Activated T-helper 17 cell treated with anti-CD3 and anti-CD28 coated beads, Interleukin-2, amount 50 U/mL, for 72 hours (primary cell): ENCODE measurements around the gene PLCB3. TPM values are rescaled to one million over a fixed set of nuclear protein-coding genes. Genes with fewer than 3 reads are reported as not detected.
A peak's percentile ranks its signal among the peaks of the same experiment; 100 is the strongest.

Experiments
- ATAC-seq: fragments of 150-1000 bp; cut with Tn5 transposase; replicated peaks from 2 replicates; pipeline ENCODE4 v1.10.0; 2021; ENCODE audit warnings: mild to moderate bottlenecking, moderate library complexity
- H3K27ac Mint-ChIP-seq: one replicate; pipeline ENCODE4 v1.8.0; 2022; ENCODE audit warnings: mixed read lengths
- H3K27me3 Mint-ChIP-seq: one replicate; pipeline ENCODE4 v1.8.0; 2022; ENCODE audit warnings: mixed read lengths
- H3K36me3 Mint-ChIP-seq: one replicate; pipeline ENCODE4 v1.8.0; 2022; ENCODE audit warnings: low read depth, mild to moderate bottlenecking, mixed read lengths
- H3K4me1 Mint-ChIP-seq: one replicate; pipeline ENCODE4 v1.8.0; 2022; ENCODE audit warnings: mixed read lengths
- H3K4me3 Mint-ChIP-seq: one replicate; pipeline ENCODE4 v1.8.0; 2022; ENCODE audit warnings: mild to moderate bottlenecking, mixed read lengths
- H3K9me3 Mint-ChIP-seq: one replicate; pipeline ENCODE4 v1.8.0; 2022; ENCODE audit warnings: mixed read lengths
- total RNA-seq, 2 donors: library from RNA; stranded (reverse); gene quantifications; one replicate each; pipeline ENCODE4 v1.2.3, GENCODE V29; 2022

Gene PLCB3
- total RNA-seq, 2 donors from 2014 or later: 13.1 to 22.8 TPM

DNA sequence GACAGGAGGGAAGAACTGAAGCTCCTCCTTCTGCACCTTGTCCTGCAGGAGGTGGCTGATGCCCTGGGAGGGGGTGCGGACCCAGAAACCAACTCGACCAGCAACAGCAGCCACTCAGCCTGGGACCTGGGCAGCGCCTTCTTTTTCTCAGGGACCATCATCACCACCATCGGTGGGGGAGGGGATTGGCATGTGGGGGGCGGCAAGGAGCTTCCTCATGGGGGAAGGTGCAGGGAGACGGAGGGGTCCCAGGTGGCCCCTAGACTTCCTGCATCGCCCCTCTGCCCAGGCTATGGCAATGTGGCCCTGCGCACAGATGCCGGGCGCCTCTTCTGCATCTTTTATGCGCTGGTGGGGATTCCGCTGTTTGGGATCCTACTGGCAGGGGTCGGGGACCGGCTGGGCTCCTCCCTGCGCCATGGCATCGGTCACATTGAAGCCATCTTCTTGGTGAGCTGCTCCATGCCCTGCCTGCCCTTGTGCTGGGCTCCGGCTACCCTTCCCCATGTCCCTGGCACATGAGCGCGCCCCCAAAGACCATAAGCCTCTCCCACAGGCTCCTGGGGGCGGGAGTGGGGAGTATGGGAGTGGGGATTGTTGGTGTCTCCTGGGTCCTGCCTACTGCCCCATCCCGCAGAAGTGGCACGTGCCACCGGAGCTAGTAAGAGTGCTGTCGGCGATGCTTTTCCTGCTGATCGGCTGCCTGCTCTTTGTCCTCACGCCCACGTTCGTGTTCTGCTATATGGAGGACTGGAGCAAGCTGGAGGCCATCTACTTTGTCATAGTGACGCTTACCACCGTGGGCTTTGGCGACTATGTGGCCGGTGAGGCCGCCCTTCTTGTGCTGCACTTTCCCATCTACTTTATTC is 45.7 kb downstream of the PLCB3 start:
- peaks cover 45% of the 10 kb centered on the region for H3K27me3 Mint-ChIP-seq
- H3K4me1 Mint-ChIP-seq: peaks cover 4% of the 10 kb centered on the region
- H3K9me3 Mint-ChIP-seq: no peaks in the 10 kb centered on the region
- no peak for ATAC-seq
- peaks cover 4% of the 10 kb centered on the region for H3K36me3 Mint-ChIP-seq
- H3K4me3 Mint-ChIP-seq: no peak overlapping the region
- no peak overlapping the region for H3K27ac Mint-ChIP-seq

DNA sequence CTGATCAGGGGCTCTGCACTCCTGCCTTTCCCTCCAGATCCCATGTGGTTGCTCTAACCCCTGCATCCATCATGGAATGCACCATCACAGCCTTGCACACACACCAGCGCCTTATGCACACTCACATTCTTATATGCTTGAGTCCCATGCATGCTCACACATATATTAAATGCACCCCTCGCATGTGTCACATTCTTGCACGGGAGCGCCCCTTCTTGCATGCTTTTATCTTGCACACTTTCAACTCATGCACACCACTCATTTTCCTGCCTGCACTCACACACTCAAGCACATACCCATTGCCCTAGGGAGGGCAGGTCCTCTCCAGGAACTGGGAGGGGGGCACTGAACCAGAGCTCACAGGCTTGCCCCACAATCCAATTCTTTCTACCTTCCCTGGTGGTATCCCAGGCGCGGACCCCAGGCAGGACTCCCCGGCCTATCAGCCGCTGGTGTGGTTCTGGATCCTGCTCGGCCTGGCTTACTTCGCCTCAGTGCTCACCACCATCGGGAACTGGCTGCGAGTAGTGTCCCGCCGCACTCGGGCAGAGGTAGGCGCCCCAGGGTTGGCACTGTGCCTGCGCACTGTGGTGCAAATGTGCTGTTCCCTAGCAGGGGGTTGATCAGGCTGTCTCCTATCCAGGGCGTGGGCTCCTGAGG is 46.5 kb downstream of the PLCB3 start:
- H3K27ac Mint-ChIP-seq: no peak overlapping the region
- H3K27me3 Mint-ChIP-seq: peaks cover 45% of the 10 kb centered on the region
- ATAC-seq: no peak
- H3K4me3 Mint-ChIP-seq: no peak overlapping the region
- no peaks in the 10 kb centered on the region for H3K9me3 Mint-ChIP-seq
- H3K4me1 Mint-ChIP-seq: peaks cover 4% of the 10 kb centered on the region
- H3K36me3 Mint-ChIP-seq: peaks cover 4% of the 10 kb centered on the region

DNA sequence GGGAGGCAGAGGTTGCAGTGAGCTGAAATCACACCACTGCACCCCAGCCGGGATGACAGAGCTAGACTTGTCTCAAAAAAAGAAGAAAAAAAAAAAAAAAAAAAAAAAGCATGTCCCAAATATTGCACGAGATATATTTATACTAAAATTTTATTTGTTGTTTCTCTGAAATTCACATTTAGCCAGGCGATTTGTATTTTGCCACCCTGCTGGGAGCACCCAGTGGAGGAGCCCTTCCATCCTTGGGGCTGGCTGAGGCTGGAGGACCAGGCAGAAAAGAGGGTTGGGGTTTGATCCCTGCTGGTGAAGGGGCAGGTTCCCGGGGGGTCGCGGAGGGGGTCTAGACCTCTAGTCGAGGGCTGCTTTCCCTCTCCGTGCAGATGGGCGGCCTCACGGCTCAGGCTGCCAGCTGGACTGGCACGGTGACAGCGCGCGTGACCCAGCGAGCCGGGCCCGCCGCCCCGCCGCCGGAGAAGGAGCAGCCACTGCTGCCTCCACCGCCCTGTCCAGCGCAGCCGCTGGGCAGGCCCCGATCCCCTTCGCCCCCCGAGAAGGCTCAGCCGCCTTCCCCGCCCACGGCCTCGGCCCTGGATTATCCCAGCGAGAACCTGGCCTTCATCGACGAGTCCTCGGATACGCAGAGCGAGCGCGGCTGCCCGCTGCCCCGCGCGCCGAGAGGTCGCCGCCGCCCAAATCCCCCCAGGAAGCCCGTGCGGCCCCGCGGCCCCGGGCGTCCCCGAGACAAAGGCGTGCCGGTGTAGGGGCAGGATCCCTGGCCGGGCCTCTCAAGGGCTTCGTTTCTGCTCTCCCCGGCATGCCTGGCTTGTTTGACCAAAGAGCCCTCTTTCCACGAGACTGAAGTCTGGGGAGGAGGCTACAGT is 47.9 kb downstream of the PLCB3 start:
- Mint-ChIP-seq H3K4me1 (peaks cover 7% of the 10 kb centered on the region), H3K4me3 (peak overlapping the region; percentile 73), H3K27me3 (peaks cover 45% of the 10 kb centered on the region), H3K36me3 (peaks cover 4% of the 10 kb centered on the region), H3K27ac (no peak overlapping the region), H3K9me3 (no peaks in the 10 kb centered on the region)
- no peak for ATAC-seq

DNA sequence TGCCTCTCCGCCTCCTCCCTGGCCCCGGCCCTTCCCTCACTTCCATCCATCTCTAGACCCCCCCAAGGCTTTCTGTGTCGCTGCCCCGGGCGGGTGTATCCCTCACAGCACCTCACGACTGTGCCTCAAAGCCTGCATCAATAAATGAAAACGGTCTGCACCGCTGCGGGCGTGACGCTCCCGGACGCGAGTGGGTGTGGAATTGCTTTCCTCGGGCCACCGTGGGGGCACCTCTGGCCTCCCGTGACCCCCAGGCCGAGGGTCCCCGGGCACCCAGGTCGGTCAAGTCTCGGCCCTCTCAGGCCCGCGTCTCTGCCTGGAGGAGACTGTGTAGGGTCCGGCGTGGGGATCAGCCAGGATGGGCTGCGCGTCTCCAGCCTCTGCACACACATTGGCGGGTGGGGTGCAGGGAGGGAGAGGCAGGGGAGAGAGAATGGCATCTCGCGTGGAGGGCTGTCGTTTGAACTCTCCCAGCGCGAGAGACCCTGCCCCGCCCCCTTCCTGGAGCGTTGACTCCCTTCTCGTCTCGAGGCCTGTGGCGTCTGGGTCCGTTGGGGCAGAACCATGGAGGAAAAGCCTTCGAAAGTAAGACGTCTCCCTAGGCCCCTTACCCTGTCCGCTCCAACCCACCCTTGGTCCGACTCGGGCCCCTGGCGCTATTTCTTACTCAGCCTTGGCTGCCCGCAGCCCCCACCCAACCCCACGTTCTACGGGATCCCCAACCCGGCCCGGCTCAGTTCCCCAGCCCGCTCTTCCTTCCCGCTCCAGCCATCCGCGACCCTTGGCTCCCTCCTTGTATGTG is 48.7 kb downstream of the PLCB3 start, which contains the start of gene CATSPERZ:
CATSPERZ (plus strand) TSS at position 512 of the 802 bp plus-strand sequence; CDS start at position 565, 53 bp downstream.
- H3K27ac Mint-ChIP-seq: no peak within 1 kb of the TSS
- H3K36me3 Mint-ChIP-seq: peaks cover 4% of the 10 kb centered on the region
- no peak for ATAC-seq
- no peaks in the 10 kb centered on the region for H3K9me3 Mint-ChIP-seq
- H3K4me1 Mint-ChIP-seq: peaks cover 10% of the 10 kb centered on the region
- peak within 1 kb of the TSS; percentile 73 for H3K4me3 Mint-ChIP-seq
- peaks cover 39% of the 10 kb centered on the region for H3K27me3 Mint-ChIP-seq

DNA sequence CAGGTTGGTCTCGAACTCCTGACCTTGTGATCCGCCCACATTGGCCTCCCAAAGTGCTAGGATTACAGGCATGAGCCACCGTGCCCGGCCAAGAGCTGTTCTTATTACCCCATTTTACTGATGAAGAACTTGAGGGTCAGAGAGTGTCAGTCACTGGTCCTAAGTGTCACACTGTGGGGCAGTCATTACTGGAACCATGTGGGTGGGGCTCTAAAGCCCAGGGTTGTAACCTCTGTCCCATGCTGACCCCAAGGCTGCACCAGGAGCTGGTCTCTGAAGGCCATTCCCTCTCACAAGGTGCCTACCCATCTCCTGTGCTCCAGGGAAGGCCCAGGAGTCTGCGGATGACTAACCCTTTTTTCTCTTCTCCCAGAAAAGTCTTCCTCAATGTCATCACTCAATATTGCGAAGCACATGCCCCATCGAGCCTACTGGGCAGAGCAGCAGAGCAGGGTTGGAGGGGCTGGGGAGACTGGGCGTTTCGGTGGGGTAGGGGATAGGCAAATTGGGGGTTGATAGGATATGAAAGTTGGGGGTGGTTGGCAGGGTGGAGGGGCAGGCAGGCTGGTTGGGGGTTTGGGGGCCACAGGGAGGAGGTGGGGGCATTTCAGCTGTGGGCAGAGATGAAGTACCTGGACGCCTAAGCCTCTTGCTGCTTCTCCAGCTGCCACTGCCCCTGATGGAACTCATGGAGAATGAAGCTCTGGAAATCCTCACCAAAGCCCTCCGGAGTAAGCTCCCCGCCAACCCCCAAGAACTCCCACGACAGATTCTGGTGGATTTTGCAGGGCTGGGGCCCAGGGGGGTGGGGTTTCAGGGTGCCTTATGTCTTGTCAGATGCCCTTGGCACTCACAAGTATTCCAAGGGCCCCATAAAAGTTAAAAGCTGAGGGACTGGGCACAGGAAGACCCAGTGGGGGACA is 52.0 kb downstream of the PLCB3 start:
- H3K4me1 Mint-ChIP-seq: peaks cover 10% of the 10 kb centered on the region
- H3K9me3 Mint-ChIP-seq: no peaks in the 10 kb centered on the region
- ATAC-seq: no peak
- peaks cover 20% of the 10 kb centered on the region for H3K36me3 Mint-ChIP-seq
- peak overlapping the region; percentile 98 for H3K4me3 Mint-ChIP-seq
- H3K27me3 Mint-ChIP-seq: peaks cover 10% of the 10 kb centered on the region
- no peak overlapping the region for H3K27ac Mint-ChIP-seq

DNA sequence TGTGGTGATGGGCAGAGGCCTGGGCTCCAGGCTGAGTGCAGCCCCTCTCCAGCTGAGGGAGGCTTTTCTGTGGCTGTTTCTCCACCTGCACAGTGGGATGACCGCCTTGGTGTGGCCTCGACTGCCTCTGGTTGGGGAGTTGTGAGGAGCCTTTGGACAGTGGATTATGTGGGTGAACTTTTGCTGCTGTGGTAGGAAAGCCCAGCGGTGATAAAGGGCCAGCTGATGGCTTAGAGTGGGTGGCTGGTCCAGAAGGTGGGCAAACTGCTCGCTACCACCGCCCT is 52.6 kb downstream of the PLCB3 start:
- peaks cover 10% of the 10 kb centered on the region for H3K27me3 Mint-ChIP-seq
- H3K4me1 Mint-ChIP-seq: peaks cover 10% of the 10 kb centered on the region
- no peaks in the 10 kb centered on the region for H3K9me3 Mint-ChIP-seq
- peak overlapping the region; percentile 98 for H3K4me3 Mint-ChIP-seq
- H3K27ac Mint-ChIP-seq: peak overlapping the region; percentile 91
- no peak for ATAC-seq
- peaks cover 23% of the 10 kb centered on the region for H3K36me3 Mint-ChIP-seq

DNA sequence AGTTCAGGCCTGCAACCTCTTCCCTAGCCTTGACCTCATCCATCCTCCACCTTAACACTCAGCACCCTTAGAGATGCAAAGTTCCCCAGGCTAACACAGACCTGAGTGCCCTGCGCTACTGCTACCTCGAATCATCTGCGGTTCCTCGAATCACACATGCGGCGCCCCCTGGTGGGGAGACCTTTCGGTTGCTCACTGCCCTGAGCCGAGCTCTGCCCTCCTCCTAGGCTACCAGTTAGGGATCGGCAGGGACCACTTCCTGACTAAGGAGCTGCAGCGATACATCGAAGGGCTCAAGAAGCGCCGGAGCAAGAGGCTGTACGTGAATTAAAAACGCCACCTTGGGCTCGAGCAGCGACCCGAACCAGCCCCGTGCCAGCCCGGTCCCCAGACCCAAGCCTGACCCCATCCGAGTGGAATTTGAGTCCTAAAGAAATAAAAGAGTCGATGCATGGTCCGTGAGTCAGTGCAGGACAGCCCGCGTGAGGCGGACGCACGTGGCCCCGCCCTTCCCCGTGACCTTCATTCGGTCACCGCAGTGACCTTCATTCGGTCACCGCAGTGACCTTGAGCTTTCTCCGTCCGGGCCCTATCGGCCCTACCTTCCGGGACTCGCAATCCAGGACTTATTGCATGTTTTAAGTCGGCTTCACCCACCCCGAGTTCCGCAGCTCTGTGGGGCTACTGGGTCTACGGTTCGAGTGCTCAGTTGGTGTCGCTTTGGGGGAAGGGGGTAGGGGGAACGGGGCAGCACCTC is 53.2 kb downstream of the PLCB3 start:
- Mint-ChIP-seq H3K9me3 (no peaks in the 10 kb centered on the region), H3K27me3 (peaks cover 10% of the 10 kb centered on the region), H3K27ac (peak overlapping the region; percentile 91), H3K36me3 (peaks cover 28% of the 10 kb centered on the region), H3K4me3 (peak overlapping the region; percentile 98), H3K4me1 (peaks cover 10% of the 10 kb centered on the region)
- peak; percentile 55 for ATAC-seq

DNA sequence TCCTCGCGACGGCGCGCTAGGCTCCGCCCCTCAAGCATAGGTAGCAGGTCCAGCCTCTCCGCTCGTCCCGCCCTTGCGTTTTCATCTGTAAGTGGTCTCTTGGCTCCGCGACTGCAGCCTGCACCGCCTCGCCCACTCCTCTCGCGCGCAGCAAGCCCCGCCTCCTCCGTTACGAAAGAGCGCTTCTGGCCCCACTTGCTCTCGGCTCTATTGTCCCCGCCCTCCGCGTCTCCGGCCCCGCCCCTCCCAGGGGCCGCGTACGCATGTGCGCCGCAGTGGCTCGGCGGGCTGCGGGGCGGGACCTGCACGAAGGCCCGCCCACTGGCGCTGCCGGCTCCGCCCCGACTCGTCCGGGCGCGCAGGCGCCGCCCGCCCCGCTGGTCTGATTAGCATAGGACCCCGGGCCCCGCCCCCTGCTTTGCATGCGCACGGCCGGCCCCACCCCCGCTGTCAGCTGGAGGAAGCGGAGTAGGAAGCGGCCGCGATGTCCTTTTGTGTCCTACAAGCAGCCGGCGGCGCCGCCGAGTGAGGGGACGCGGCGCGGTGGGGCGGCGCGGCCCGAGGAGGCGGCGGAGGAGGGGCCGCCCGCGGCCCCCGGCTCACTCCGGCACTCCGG is 53.9 kb downstream of the PLCB3 start, which contains the start of gene ESRRA:
ESRRA (plus strand) TSS at position 450 of the 616 bp plus-strand sequence. CDS start 1,656 bp downstream, outside the sequence.
- no peaks in the 10 kb centered on the region for H3K9me3 Mint-ChIP-seq
- peaks cover 10% of the 10 kb centered on the region for H3K4me1 Mint-ChIP-seq
- peak within 1 kb of the TSS; percentile 98 for H3K4me3 Mint-ChIP-seq
- H3K27ac Mint-ChIP-seq: peak within 1 kb of the TSS; percentile 97
- H3K27me3 Mint-ChIP-seq: peaks cover 5% of the 10 kb centered on the region
- H3K36me3 Mint-ChIP-seq: peaks cover 29% of the 10 kb centered on the region
- ATAC-seq: peak; percentile 75

DNA sequence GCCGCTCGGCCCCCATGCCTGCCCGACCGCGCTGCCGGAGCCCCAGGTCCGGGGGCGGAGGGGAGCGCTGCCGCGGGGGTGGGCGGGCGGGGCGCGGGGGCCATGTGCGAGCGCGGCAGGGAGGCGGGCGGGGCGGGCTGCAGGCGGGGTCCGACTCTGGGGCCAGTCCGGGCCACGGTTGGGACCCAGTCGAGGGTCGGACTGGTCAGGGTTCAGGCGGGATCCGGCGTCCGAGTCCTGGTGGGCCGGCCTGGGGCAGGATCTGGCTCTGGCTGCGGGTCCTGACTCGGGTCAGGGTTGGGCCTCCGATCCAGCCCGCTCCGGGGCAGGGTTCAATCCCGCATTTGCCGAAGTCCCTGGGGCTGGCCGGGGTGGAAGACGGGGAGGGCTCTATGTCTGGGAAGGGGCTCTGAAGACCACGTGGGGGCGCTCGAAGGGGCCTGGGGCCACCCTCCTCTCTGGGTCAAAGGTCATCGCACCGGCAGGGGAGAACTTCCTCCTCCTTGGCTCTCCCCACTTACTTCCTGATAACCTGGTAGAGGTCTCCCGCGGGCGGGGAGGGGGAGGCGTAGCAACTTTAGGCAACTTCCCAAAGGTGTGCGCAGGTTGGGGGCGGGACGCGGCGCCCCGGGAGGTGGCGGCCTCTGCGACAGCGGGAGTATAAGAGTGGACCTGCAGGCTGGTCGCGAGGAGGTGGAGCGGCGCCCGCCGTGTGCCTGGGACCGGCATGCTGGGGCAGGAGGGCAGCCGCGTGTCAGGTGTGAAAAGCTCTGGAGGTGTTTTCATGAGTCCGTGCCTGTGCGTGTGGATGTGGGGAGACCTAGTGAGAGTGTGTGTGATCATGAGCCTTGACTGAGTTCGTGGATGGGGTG is 54.6 kb downstream of the PLCB3 start:
- H3K9me3 Mint-ChIP-seq: no peaks in the 10 kb centered on the region
- H3K4me1 Mint-ChIP-seq: peaks cover 5% of the 10 kb centered on the region
- peak; percentile 22 for ATAC-seq
- peak overlapping the region; percentile 97 for H3K27ac Mint-ChIP-seq
- peak overlapping the region; percentile 98 for H3K4me3 Mint-ChIP-seq
- no peaks in the 10 kb centered on the region for H3K27me3 Mint-ChIP-seq
- H3K36me3 Mint-ChIP-seq: peaks cover 29% of the 10 kb centered on the region

DNA sequence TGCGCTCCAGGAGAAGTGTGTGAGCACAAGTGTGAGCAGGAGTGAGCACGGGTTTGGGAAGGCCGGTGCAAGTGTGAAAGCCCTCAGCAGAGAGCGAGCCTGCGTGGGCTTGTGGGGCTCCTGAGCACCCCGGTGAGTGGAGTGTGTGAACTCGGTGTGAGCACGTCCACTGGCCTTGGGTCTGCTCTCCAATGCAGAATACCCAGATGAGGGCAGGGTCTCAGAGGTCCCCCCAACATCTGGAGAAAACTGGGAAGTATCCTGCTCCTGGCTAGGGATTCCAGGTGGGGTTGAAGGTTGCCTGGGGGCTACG is 55.2 kb downstream of the PLCB3 start:
- H3K27me3 Mint-ChIP-seq: no peaks in the 10 kb centered on the region

DNA sequence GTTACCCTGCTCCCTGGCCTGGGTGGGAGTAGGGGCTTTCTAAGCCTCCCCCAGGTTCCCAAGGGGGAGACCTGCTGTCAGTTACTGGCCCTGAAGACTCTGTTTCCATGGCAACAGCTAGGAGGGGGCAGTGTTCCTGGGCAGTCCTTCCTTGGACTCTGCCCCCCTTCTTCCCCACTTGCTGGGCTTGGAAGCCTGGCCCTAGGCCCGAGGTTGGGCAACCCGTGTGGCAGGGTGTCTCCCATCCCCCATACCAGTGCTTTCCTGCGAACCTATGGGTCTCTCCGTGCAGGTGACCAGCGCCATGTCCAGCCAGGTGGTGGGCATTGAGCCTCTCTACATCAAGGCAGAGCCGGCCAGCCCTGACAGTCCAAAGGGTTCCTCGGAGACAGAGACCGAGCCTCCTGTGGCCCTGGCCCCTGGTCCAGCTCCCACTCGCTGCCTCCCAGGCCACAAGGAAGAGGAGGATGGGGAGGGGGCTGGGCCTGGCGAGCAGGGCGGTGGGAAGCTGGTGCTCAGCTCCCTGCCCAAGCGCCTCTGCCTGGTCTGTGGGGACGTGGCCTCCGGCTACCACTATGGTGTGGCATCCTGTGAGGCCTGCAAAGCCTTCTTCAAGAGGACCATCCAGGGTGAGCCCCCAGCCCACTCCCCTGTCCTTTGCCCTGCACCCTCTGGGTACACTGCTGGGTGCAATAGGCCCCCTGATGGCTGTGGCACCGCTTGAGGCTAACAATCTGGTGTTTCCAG is 55.7 kb downstream of the PLCB3 start:
- no peak for ATAC-seq
- no peaks in the 10 kb centered on the region for H3K27me3 Mint-ChIP-seq
- H3K4me3 Mint-ChIP-seq: peak overlapping the region; percentile 98
- no peaks in the 10 kb centered on the region for H3K9me3 Mint-ChIP-seq
- peaks cover 5% of the 10 kb centered on the region for H3K4me1 Mint-ChIP-seq
- peak overlapping the region; percentile 57 for H3K27ac Mint-ChIP-seq
- peaks cover 31% of the 10 kb centered on the region for H3K36me3 Mint-ChIP-seq

More for the DNA sequence above, 55.2 kb downstream of the PLCB3 start:
- Mint-ChIP-seq H3K4me1 (peaks cover 5% of the 10 kb centered on the region), H3K4me3 (peak overlapping the region; percentile 98), H3K9me3 (no peaks in the 10 kb centered on the region), H3K27ac (peak overlapping the region; percentile 97), H3K36me3 (peaks cover 31% of the 10 kb centered on the region)
- no peak for ATAC-seq
